ENCODE results near the gene C7.

C7 gene

DNA sequence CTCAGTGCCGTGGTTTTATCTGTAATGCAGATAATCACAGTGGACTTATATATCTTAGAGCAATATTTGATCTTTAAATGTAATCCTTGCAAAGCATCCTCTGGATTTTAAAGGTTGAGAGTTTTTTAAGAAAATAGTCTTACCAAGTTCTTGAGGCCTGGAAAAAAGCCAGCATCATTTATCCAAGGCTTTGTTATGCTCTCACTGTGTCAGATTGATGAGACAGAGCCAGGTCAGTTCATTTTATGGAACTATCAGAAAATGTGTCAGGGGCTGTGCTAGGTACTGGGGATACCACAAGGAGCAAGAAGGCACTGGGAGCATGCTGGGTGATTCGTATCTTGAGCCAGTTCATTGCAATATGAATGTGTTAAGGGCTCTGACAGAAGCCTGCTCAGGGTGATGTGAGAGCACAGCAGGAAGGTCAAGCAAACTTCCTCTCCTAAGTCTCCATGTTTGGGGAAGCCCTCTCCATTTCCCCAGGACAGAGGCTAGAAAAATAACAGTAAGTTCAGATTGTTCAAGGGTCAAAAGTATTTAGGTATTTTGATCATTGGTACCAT is 19.7 kb downstream of the C7 start:
- DNase-seq, result no peak

DNA sequence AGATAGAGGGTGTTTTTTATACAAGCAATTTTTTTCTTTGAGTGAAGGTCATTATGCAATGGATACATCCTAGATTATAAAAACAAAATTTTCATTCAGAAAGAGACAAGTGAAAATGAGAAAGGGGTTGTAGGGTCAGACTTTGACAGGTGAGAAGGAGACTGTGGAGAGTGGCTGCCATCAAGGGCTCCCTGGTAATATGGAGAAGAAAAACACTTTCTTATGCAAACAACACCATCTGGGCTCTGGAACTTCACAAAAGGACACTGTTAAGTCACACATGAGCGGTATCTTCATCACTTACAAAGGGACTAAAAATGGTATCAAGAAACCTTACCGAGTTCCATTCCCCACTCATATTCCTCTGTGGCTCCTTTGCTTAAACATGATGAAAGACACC is 23.5 kb downstream of the C7 start:
- DNase-seq, result no peak

DNA sequence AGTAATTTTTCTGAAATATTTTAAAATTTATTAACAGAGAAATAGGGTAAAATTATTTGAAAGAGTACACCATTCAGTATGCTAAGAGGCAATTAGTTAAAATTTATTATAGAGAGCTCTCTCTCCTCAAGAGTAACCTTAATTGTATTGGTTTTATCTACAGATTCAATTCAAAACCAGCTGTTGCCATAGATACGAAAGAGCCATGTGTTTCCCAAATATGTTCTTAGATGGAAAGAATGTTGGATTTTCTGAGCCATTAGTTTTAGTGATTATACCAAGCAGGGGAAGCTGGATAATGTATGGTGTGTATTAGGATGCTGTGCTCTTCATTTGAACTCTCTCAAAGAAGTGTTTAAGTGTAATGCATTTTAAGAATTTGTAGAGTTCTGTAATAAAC is 27.8 kb downstream of the C7 start:
- no peak for DNase-seq

DNA sequence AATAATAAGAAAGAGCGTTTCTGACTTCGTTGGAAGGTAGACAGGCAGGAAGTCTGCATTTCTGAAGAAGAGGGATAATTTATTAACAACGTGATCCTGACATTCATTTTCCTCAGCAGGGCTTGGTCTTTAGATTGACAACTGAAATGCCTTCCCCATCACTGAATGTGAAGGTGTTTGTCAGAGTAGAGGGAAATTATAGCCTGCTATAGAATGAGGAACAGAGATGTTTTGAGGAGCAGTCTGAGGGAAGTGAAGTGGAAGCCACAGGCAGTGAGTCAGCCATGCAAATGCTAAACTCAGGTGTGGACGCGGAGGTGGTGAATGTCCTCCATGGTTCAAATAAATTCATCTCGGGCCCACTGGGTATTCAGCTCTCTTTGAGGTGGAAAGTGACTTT is 30.5 kb downstream of the C7 start:
- DNase-seq, result no peak

DNA sequence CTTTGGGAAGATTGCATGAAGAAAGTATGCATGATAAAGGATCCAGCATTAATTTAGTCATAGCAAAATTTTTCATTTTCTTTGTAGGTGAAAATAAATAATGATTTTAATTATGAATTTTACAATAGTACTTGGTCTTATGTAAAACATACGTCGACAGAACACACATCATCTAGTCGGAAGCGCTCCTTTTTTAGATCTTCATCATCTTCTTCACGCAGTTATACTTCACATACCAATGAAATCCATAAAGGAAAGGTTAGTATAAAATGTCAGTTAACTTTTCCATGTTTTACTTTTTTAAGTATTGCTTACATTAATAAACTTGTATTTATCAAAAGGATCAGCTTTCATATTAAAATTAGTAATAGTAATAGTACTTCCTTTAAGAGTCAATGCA is 35.8 kb downstream of the C7 start:
- DNase-seq, result no peak

DNA sequence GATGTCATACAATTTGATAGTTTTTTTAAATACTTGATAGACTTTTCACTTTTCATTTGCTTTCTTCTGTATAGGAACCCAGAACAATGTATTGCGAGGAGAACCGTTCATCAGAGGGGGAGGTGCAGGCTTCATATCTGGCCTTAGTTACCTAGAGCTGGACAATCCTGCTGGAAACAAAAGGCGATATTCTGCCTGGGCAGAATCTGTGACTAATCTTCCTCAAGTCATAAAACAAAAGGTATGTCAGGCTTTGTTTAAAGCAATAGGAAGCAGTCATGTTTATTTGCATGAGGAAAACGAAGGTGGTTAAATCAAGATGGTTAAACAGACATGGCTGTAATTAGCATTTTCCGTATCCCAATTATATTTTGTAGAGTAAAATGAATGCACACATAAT is 46.0 kb downstream of the C7 start:
- DNase-seq, result no peak

DNA sequence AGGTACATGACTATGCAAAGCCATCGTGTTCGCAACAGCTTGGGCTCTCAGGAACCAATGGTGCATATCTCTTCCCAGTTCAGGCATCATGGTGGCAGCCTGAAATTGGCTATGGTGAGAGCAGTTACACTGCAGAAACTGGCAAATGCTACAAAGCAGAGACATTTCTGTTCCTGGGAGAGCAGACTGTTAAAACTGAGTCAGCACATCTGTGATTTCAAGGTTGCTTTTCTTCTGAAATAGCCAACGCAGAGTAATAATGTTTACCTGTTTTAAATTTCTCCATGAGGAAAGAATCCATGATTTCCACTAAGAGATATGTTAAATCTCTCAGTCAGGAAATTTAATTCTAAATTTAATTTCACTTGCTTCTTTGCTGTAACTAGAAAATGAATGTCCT is 47.8 kb downstream of the C7 start:
- no peak for DNase-seq

DNA sequence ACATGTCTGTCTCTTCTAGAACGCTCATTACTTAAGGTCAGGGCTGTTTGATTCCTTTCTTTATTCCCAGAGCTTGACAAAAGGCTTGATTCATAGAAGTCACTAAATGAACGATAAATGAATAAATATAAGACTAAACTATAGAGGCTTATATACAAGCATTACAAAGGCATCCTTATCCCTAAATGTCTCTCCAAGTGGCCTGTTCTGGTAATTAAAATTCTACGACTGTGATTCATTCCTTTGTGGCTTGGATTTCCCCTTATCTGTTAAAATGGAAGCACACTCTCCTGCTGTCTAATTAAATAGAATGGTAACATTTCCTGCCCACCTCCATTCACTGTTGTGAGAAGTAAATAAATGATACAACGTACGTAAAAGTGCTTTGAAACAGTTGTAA is 49.5 kb downstream of the C7 start:
- DNase-seq, result no peak

DNA sequence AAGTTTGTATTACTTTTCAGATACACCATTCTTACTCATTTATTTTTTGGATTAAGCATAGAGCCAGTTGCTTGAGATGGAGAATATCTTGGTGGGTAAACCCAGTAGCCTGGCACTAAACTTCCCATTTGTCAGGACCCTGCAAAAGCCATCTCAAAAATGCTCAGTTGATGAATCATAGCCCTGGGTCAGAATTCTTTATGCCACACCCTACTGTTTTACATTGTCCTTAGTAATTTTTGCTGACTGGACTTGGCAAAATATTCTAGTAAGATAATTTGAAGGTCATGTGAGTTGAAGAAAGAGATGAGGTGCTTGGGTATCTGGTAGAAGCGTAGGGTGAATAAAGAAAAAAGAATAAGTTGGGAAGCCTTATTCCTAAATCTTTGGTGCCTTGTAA is 50.7 kb downstream of the C7 start:
- DNase-seq, result no peak

DNA sequence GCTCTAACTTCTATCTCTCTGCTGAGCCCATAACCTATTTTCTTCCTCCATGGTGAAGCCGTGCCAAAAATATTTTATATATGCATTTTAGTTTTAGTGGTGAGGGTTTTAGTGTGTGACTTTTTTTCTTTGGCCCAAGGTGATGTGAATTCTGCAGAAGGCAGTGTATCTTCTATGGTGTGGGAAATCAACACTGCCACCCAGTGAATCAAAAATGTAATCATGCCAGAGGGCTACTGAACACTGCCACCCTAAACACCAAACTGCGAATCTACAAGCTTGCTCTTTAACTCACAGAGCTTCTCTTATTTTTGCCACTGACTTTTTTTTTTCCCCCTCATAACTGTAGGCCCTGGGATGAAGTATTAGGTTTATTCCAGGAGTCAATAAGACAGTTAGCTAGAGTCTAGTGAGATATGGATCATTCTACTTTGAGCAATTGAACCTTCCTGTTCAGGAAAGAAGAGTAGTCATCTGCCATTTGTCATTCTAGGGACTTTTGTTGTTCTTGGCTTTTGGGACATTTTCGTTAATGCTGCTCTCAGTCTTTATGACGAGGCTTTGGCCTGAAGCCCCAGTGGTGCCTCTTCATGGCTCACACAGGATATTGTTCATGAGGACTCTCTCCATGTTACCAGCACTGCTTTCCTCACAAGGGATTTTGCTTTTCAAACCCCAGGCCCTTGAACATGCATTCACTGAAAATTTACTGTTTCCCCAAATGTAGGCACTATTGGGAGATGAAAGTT is 53.1 kb downstream of the C7 start:
- no peak for DNase-seq

DNA sequence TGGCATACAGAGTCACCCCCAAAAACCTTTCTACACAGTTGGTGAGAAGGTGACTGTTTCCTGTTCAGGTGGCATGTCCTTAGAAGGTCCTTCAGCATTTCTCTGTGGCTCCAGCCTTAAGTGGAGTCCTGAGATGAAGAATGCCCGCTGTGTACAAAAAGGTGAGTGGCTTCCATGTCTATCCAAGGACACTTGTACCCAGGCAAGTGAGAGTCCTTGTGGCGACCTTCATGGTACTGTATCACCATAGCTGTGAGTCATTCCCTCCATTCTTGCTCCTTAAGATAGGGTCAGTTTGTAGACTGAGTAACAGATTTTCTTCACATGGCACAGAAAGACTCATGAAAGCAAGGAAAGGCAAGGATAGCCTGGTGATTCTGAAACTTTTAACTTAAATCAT is 63.1 kb downstream of the C7 start:
- DNase-seq, result no peak

DNA sequence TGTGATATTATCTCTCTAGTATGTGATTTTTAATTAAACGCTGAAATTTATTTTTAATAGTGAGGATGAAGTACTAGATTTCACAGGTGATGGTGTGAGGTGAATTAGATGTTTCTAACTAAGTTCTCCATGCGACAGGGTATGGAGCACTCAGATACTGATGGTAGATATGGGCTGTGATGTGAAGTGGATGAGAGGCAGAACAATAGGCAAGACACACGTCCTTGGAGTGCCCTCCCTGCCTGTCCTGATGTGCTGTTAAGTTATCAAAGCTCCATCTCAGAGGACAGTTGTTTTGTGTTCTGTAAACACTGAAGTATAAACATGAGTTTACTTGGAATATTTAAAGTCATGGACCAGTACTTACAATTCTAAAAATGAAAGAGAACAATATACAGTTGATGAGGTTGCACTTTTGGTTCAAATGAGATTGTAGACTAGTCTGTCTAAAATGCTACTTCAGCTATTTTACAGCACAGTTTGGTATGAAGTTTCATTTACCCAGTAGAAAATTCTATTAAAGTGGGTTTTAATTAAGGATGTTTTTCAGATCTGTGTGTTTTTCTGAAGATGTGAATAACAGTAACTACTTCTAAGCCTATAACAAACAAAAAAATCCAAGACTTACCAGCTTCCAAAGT is 64.2 kb downstream of the C7 start:
- DNase-seq, result no peak

DNA sequence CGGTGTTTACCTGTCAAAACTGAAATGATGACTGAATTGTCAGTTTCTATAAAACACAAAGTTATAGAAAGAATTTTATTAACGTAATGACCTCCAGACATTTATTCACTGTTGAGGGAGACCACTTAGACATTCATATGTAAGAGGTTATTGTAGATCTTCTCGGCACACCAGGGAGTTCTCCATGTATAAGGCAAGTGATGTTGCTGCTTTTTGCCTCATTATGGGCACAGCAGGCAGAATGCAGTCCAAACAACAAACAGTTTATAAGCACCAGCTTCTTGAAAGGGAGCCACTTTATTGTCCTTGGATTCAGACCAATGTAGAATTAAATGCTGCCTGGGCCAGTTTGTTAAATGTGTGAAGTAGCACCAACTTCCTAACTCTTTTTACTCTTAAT is 66.7 kb downstream of the C7 start:
- no peak for DNase-seq

DNA sequence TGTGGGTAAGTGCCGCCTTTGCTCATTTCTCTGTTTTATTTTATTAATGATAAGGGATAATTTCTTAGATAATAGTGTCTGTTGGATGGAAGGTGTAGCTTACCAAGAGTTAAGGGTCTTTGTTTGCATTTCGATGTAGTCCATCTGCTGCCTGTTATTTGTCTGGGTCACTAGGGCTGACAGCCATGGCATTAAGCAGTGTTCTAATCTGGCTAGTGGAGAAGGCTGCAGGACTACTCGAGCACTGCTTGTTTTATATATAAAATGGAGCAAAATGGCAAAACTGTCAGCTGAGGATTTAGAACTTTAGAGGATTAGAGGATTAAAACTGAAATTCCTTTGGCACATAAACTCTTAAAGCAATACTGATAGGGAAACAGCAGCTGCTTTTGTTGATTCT is 67.5 kb downstream of the C7 start:
- DNase-seq, result no peak

DNA sequence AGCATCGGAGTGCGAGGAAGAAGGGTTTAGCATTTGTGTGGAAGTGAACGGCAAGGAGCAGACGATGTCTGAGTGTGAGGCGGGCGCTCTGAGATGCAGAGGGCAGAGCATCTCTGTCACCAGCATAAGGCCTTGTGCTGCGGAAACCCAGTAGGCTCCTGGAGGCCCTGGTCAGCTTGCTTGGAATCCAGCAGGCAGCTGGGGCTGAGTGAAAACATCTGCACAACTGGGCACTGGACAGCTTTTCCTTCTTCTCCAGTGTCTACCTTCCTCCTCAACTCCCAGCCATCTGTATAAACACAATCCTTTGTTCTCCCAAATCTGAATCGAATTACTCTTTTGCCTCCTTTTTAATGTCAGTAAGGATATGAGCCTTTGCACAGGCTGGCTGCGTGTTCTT is 72.1 kb downstream of the C7 start:
- no peak for DNase-seq

DNA sequence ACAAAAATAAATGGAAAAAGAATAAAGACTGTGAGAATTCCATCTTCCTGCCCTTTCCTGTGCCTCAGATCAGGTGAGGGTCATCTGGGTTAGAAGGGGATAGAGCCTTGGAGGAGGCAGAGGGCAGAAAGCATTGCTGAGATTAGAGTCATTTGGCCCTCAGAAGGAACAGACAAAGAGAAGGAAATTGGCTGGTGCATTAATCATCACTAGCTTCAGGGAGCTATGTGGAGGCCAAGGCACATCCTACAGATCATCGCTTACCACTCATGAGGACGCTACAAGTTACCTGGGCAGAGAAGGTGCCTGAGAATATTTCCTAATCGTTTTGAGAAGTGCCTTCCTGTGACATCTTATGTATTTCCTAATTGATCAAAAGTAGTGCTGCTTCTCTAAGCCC is 74.5 kb downstream of the C7 start:
- no peak for DNase-seq

DNA sequence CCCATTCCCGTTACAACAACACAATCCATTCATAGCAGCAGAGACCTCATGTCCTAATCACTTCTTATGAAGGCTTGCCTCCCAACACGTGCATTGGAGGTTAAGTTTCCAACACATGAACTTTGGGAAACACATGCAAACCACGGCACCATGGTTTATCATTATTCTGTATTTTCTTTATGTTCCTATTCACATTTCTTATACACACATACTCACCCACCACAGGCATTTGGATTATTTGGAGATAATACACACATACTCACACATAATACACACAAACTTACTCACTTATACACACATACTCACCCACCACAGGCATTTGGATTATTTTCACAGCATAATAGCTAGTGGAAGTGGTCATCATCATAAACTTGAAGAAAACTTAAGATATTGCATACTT is 75.6 kb downstream of the C7 start:
- DNase-seq, result no peak

DNA sequence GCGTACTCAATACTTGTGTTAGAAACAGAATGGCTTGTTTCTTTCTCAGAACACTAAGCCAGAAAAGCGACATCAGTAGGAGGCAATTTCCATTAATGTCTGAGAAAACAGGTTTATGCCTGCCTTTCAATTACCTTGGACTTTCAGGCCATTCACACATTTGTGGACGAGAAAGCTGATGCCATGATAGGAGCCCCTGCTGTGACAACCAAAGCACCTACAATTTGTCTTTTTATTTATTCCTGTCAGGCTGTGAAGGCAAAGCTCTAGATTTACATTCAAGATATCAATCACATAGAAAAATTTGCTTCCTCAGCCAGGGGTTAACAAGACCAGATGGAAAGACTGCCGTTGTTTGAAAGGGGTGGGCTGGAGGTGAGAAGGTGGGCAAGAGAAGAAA is 76.2 kb downstream of the C7 start:
- no peak for DNase-seq

DNA sequence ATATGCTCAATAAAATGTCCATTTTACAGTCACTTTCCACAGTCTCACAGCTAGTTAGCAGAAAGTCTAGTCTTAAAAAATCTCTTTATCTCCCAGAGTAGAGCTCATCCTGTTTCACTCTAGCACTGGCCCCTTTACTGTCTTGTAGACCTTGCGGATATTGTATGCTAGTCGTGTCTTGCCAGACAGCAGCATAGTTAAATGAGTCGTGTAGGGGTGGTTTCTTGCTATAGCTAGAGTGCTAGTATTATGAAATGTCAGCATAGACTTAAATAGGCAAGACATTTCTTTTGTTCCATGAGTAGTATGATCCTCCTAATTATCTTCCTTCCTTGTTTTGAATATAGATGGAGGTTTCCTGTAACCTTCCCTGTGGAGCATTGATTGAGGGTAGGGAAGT is 77.4 kb downstream of the C7 start:
- DNase-seq, result no peak

DNA sequence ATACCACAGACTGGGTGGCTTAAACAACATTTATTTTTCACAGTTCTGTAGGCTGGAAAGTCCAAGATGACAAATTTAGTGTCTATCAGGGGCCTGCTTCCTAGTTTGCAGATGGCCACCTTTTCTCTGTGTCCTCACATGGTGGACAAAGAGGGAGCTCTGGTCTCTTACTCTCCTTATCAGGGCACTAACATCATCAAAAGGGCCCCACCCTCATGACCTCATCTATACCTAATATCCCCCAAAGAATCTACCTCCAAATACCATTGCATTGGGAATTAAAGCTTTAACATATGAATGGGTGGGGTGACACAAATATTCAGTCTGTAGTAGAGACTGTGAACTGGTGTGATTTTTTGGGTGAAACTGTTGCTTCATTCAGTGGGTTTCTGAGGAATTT is 78.1 kb downstream of the C7 start:
- no peak for DNase-seq

DNA sequence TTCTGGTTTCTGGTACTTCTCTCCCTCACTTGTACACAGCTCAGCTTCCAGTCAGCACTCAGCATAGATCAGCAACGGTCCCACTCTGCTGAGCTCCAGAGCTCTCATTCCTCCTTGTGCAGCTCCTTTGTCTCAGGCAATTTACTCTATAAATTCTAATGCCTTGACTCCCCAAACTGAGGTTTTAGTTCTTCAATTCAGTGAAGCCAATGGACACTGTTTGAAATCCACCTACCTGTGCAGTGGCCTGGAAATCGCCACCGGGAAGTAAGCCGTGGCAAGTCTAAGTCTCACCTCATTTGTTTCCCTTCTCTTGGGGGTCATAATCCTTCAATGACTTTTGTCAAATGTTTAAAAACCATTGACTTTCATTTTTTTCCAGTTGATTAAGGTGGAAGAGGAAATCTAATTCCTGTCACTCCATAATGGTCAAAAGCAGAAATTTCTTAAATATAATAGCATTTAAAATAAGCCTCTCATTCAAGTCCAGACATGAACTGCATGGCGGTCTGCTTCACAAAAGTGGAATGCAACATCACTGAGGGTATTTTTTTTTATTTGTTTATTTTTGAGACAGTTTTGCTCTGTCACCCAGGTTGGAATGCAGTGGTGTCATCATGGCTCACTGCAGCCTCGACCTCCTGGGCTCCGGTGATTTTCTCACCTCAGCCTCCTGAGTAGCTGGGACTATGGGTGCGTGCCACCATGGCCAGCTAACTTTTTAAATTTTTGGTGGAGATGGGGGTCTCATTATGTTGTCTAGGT is 79.6 kb downstream of the C7 start:
- no peak for DNase-seq

DNA sequence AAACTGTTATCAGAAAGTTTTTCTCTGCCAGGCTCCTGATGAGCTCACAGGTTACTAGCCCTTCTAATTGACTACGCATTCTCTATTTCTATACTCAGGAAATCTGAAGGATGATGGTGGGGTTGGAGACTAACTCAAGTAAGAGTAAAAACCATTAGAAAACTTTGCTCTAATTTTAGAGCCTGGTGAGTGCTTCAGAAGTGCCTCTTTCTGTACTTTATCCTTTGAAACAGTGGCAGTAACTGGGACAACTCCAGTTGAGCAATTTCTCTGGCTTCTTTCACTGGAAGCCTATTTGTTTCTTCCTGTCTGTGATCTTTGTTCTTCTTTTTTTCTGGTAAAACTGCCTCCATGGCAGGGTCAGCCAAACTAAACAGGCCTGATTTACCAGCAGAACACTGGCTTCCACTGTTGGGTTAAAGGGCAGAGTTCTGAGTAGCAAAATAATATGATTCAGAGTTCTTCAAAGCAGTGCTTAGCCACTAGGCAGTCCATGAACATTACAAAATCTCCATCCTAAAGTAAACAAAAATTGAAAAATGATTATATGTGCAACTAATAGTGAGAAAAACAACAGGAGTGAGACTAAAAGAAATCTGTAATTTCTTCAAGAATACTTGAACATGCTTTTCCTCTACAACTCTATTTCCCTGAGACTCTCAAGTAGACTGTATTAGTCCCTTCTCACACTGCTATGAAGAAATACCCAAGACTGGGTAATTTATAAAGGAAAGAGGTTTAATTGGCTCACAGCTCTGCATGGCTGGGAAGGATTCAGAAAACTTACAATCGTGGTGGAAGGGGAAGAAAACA is 82.1 kb downstream of the C7 start:
- no peak for DNase-seq

DNA sequence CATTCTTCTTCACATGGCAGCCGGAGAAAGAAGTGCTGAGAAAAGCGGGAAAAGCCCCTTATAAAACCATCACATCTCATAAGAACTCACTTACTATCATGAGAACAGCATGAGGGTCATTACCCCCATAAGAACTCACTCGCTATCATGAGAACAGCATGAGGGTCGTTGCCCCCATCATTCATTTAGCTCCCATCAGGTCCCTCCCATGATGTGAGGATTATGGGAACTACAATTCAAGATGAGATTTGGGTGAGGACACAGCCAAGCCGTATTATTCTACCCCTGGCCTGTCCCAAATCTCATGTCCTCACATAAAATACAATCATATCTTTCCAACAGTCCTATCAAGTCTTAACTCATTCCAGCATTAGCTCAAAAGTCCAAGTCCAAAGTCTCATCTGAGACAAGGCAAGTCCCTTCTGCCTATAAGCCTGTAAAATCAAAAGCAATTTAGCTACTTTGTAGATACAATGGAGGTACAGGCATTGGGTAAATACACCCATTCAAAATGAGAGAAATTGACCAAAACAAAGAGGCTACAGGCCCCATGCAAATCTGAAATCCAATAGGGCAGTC is 82.8 kb downstream of the C7 start:
- no peak for DNase-seq

Measured in stimulated activated naive CD4-positive, alpha-beta T cell (primary cell).